ENCODE results near the gene TVP23A.
"Not testable (repeated sequence)": the region's sequence is repeated elsewhere in the genome, so short reads cannot be mapped to it uniquely, and the experiment has no call there.

Gene TVP23A

GRCh38 chr16:10836174-10836853 lies 17.7 kb upstream of the TVP23A start:
- in situ Hi-C loops (cut with MboI; ENCODE audit: low sequenced_read_pairs) = no loop called here

DNA sequence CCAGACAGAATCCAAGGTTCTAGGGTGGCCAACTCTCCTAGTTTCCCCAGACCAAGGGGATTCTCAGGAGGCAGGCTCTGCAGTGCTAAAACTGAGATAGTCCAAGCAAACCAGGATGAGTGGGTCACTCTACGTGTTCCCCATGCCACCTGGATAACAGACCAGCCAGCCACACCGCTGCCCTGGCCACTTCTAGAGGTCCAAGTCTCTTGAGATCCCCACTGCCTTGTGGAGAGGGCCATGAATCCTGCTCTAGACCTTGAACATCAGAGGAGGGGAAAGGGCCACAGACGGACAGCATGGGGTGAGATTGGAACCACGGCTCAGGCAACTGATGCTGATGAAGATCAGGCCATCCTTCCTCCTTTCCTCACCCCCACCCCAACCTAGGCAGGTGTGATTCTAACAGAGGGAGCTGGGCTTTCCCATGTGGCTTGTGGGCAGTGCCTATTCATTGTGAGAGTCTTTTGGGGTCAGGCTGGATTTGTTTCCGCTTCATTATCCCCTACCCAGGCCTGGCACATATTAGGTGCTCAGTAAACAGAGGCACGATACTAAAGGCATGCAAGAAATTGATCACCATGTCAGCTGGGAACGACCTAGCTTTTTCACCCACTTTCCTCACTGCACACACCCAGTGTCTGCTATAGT lies 16.8 kb upstream of the TVP23A start:
- in situ Hi-C loops (cut with MboI; ENCODE audit: low sequenced_read_pairs) = no loop called here

DNA sequence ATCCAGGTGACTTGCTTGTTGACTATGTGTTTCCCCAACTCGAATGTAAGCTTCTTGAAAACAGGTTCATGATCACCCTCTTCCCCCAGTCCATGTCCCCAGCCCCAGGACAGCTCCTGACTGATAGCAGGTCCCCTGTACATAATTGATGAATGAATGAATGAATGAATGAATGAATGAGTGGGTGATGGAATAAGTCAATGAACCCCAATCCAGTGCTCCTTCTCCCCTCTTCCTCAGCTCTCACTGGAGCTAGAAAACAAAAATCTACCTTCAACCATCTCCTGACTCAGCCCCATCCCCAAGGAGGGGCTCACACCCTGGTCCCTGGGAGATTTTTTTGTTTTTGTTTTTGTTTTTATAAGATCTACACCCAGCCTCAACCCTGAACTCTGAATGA lies 16.2 kb upstream of the TVP23A start:
- in situ Hi-C loops (cut with MboI; ENCODE audit: low sequenced_read_pairs) = no loop called here

DNA sequence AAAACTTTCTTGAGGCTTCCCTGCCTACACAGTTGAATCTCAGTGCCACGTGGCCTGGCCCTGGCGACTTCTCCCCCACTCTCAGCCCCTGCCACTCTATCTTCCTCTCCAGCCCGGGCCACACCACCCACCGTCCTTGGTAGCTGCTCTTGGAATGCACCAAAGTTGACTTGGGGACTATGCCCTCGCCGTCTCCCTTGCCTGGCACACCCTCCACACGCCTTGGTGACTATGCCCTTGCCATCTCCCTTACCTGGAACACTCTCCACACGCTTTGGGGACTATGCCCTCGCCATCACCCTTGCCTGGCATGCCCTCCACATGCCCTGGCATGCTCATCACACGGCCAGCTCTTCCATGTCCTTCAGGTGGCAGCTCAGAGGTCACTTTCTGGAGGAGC lies 15.5 kb upstream of the TVP23A start:
- in situ Hi-C loops (cut with MboI; ENCODE audit: low sequenced_read_pairs) = no loop called here

GRCh38 chr16:10833271-10833670 lies 14.7 kb upstream of the TVP23A start:
- in situ Hi-C loops (cut with MboI; ENCODE audit: low sequenced_read_pairs) = no loop called here

DNA sequence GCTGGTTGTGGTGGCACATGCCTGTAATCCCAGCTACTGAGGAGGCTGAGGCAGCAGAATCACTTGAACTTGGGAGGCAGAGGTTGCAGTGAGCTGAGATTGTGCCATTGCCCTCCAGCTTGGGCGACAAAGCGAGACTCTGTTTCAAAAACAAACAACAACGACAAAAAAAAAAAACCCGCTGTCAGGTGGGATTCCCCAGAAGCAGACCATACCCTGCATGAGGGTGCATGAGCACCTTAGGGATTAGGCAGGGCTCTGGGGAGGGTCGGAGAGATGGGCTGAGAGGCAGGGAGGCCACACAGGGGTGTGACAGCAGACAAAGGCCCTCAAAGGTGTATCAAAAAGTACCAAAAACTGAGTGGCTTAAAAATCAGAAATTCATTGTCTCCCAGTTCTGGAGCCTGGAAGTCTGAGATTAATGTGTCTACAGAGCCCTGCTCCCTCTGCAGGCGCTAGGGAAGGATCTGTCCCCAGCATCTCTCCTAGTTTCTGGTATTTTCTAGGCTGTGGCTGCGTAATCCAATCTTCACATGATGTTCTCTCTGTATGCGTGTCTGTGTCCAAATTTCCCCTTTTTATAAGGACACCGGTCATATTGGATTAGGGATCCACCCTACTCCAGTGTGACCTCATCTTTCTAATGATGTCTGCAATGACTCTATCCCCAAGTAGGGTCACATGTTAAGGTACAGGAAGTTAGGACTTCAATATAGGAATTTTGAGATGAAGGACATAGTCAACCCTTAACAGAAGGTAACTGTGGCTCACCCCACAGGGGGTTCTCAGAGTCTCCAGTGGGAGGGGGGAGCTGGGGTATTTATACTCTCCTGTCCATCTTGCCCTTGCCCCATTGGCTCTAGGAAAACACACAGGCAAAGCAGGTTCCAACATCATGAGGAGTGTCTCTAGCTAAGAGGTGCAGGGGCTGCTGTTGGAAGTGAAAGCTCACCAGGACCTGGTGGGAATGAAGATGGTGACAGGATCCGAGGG lies 13.6 kb upstream of the TVP23A start:
- in situ Hi-C loops (cut with MboI; ENCODE audit: low sequenced_read_pairs) = no loop called here

DNA sequence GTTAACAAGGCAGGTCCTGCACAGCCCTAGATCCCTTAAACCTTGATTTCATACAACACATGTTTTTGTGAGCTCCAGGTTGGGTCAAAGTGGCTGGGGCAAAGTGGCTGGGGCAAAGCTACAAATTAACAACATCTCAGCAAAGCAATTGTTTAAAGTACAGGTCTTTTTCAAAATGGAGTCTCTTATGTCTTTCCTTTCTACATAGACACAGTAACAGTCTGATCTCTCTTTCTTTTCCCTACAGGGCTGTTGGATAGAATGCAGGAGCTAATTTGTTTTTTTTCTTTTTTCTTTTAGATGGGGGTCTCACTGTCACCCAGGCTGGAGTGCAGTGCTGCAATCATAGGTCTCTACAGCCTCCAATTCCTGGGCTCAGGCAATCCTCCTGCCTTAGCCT lies 11.6 kb upstream of the TVP23A start:
- in situ Hi-C loops (cut with MboI; ENCODE audit: low sequenced_read_pairs) = not testable (repeated sequence)

DNA sequence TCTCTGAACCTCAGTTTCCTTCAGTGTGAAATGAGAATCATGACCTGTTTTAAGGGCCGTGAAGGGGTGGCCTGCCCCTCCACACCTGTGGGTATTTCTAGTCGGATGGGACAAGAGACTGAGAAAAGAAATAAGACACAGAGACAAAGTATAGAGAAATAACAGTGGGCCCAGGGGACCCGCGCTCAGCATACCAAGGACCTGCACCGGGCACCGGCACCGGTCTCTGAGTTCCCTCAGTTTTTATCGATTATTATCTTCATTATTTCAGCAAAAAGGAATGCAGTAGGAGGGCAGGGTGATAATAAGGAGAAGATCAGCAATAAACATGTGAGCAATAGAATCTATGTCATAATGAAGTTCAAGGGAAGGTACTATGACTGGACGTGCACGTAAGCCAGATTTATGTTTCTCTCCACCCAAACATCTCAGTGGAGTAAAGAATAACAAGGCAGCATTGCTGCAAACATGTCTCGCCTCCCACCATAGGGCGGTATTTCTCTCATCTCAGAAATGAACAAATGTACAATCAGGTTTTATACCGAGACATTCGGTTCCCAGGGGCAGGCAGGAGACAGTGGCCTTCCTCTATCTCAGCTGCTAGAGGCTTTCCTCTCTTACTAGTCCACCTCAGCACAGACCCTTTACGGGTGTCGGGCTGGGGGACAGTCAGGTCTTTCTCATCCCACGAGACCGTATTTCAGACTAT lies 10.9 kb upstream of the TVP23A start:
- in situ Hi-C loops (cut with MboI; ENCODE audit: low sequenced_read_pairs) = not testable (repeated sequence)

- in situ Hi-C loops (cut with MboI; ENCODE audit: low sequenced_read_pairs) = no loop called here
These were observed 10.3 kb upstream of the TVP23A start for GRCh38 chr16:10828851-10829366.

- in situ Hi-C loops (cut with MboI; ENCODE audit: low sequenced_read_pairs) = no loop called here
These were observed 9.2 kb upstream of the TVP23A start for GRCh38 chr16:10827691-10828341.

- in situ Hi-C loops (cut with MboI; ENCODE audit: low sequenced_read_pairs) = no loop called here
These were observed 5.7 kb upstream of the TVP23A start for GRCh38 chr16:10824111-10824893.

GRCh38 chr16:10822702-10823101 lies 4.1 kb upstream of the TVP23A start:
- in situ Hi-C loops (cut with MboI; ENCODE audit: low sequenced_read_pairs) = no loop called here

GRCh38 chr16:10820546-10820945 lies 2.0 kb upstream of the TVP23A start:
- in situ Hi-C loops (cut with MboI; ENCODE audit: low sequenced_read_pairs) = no loop called here

GRCh38 chr16:10817514-10817913 lies 1.1 kb downstream of the TVP23A start:
- in situ Hi-C loops (cut with MboI; ENCODE audit: low sequenced_read_pairs) = no loop called here

- in situ Hi-C loops (cut with MboI; ENCODE audit: low sequenced_read_pairs) = no loop called here
These were observed 5.5 kb downstream of the TVP23A start for GRCh38 chr16:10813099-10813455.

DNA sequence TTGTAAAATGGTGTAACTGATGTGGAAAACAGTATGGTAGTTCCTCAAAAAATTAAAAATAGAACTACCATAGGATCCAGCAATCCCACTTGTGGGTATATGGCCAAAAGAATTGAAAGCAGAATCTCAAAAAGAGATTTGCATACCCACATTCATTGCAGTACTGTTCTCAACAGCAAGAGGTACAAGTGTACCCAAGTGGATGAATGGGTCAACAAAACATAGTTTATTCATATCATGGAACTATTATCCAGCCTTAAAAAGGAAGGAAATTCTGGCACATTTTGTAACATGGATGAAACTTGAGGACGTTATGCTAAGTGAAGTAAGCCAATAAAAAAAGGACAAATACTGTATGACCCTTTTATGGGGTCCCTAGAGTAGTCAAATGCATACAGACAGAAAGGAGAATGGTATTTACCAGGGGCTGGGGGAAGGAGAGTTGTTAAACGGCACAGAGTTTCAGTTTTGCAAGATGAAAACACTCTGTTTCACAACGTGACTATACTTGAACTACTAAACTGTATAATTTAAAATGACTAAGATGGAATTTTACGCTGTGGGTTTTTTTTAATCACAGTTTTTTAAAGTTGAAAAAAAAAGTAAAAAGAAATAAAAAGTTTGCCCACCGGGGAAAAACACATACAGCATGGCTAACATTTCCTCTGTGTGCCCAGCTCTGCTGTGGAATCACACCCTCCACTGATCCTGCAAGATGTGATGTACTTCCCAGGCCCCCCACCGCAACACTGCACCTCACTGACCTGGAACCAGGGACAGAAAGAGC lies 6.1 kb downstream of the TVP23A start:
- in situ Hi-C loops (cut with MboI; ENCODE audit: low sequenced_read_pairs) = no loop called here

DNA sequence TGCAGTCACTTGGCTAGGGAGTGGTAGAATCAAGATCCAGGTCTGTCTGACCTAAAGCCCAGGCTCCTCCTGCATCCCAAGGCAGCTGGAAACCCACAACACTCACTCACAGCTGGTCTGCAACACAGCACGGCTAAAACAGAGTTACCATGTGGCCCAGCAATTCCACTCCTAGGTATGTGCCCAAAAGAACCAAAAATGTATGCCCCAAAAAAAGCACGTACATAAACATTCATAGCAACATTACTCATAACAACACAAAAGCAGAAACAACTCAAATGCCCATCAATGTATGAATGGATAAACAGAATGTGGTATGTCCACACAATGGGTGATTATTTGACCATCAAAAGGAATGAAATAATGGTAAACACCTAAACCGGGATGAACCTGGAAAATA lies 8.9 kb downstream of the TVP23A start:
- in situ Hi-C loops (cut with MboI; ENCODE audit: low sequenced_read_pairs) = no loop called here

DNA sequence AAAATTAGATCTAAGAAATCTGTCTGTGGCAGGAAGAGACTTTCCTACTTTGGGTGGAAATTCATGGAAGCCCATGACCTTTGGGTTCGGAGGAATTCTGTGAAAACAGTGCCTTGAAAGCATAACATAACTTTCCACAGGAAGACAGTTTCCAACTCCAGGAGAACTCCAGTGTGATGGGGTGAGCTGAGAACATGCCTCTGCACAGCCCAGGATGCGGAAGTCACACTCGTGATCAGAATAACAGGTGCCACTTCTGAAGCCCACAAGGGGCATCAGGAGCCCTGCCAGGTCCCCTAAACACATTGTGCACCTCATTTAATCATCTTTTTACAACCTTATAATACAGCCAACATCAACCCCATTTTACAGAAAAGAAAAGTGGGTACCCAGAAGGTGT lies 9.7 kb downstream of the TVP23A start:
- in situ Hi-C loops (cut with MboI; ENCODE audit: low sequenced_read_pairs) = no loop called here

DNA sequence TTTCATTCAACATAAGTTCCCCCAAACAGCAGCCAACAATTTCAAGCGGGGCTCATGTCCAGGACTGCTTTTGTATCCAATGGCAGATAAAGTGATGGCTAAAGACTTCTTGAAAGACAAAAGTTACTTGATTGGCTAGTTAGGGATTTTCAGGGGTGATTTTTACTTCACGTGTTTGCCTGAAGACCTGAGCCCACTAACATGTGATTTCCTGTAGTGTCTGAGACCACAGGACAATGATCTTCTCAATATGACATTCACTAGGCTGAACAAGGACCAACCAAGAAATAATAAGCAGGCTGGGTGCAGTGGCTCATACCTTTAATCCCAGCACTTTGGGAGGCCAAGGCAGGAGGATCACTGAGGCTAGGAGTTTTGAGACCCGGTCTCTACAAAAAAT lies 10.4 kb downstream of the TVP23A start:
- in situ Hi-C loops (cut with MboI; ENCODE audit: low sequenced_read_pairs) = no loop called here

All from HL-60/S4 treated with phorbol 12-myristate 13-acetate at 8.2 ng/mL for 4 days and 3 days (cell line).